Liver (tissue), 9 donors: ENCODE measurements around the gene CMIP. TPM values are rescaled to one million over a fixed set of nuclear protein-coding genes. Genes with fewer than 3 reads are reported as not detected.

ENCODE experiments used
- DNase-seq: peaks from one replicate; pipeline ENCODE4 v3.0.0-alpha.2; 2017; ENCODE audit warnings: low spot score
- H3K27ac ChIP-seq, 2 donors: one replicate each; pipeline ENCODE4 v1.7.0; 2013; ENCODE audit warnings: inconsistent platforms in 2 of 2, low read length in 2 of 2, control low read depth in 1 of 2, low read depth in 1 of 2, mild to moderate bottlenecking in 1 of 2
- H3K27me3 ChIP-seq, 4 donors: one replicate each; pipeline versions ENCODE4 v1.6.1 to v1.7.0; 2013; ENCODE audit warnings: low read length in 3 of 4, inconsistent platforms in 1 of 4, mild to moderate bottlenecking in 1 of 4, moderate library complexity in 1 of 4; ENCODE audit not compliant: control insufficient read depth in 4 of 4, insufficient read depth in 4 of 4
- H3K36me3 ChIP-seq, 4 donors: one replicate each; pipeline versions ENCODE4 v1.6.1 to v1.7.0; 2013; ENCODE audit warnings: low read length in 3 of 4, mild to moderate bottlenecking in 3 of 4, low read depth in 1 of 4, moderate library complexity in 1 of 4; ENCODE audit not compliant: control insufficient read depth in 4 of 4, insufficient read depth in 3 of 4
- H3K4me1 ChIP-seq, 4 donors: one replicate each; pipeline versions ENCODE4 v1.6.1 to v1.7.0; 2013; ENCODE audit warnings: low read length in 3 of 4, mild to moderate bottlenecking in 3 of 4, moderate library complexity in 1 of 4; ENCODE audit not compliant: control insufficient read depth in 4 of 4, insufficient read depth in 4 of 4
- H3K4me3 ChIP-seq, 3 donors: one replicate each; pipeline versions ENCODE4 v1.6.1 to v1.7.0; 2013; ENCODE audit warnings: low read length in 3 of 3, control low read depth in 1 of 3, low read depth in 1 of 3, mild to moderate bottlenecking in 1 of 3
- H3K9ac ChIP-seq, 2 donors: one replicate each; pipeline ENCODE4 v1.7.0; 2013; ENCODE audit warnings: low read length in 2 of 2, mild to moderate bottlenecking in 2 of 2, moderate library complexity in 2 of 2, control low read depth in 1 of 2, low read depth in 1 of 2
- H3K9me3 ChIP-seq, 4 donors: one replicate each; pipeline versions ENCODE4 v1.6.1 to v1.7.0; 2013; ENCODE audit warnings: low read length in 3 of 4; ENCODE audit not compliant: control insufficient read depth in 4 of 4
- EGR1 ChIP-seq, 2 donors: IDR thresholded peaks; 2 replicates each; pipeline ENCODE4 v1.6.1; 2016 to 2018; ENCODE audit warnings: antibody characterized with exemption in 2 of 2, low read depth in 2 of 2
- FOXA1 ChIP-seq: IDR thresholded peaks from 2 replicates; pipeline ENCODE4 v1.6.1; 2016; ENCODE audit warnings: antibody characterized with exemption
- GABPA ChIP-seq, 2 donors: IDR thresholded peaks in 1 of 2; conservative IDR thresholded peaks in 1 of 2; 2 replicates each; pipeline ENCODE4 v1.6.1; 2016; ENCODE audit warnings: antibody characterized with exemption in 2 of 2, mild to moderate bottlenecking in 1 of 2, moderate library complexity in 1 of 2
- RAD21 ChIP-seq, 2 donors: IDR thresholded peaks; 2 replicates each; pipeline ENCODE4 v1.6.1; 2016; ENCODE audit warnings: antibody characterized with exemption in 2 of 2, mild to moderate bottlenecking in 2 of 2
- RXRA ChIP-seq, 2 donors: IDR thresholded peaks; 2 replicates each; pipeline ENCODE4 v1.6.1; 2017 to 2018; ENCODE audit warnings: antibody characterized with exemption in 2 of 2, mild to moderate bottlenecking in 1 of 2
- WGBS: extraction: QIAGEN DNeasy Blood & Tissue Kit; methylation state at CpG from one replicate; pipeline ENCODE4 v1.1.7; 2013; 5-methylcytosine and 5-hydroxymethylcytosine counted together
- polyA plus RNA-seq, 2 donors: library from polyadenylated mRNA; stranded (reverse) in 1 of 2; unstranded in 1 of 2; fragments of 200-250 nt in 1 of 2; fragments of >200 nt in 1 of 2; fragmentation: Nextera tagmentation in 1 of 2; extraction: Ambion mirVana in 1 of 2; gene quantifications; one replicate each; pipeline versions ENCODE4 v1.2.1 to v1.2.3, GENCODE V29; 2013 to 2015
- total RNA-seq, 2 donors: library from RNA; depleted of rRNA; stranded (reverse); fragments of >200 nt; gene quantifications; one replicate each; pipeline ENCODE4 v1.2.3, GENCODE V29; 2014
- TF ChIP-seq, protein P1 (sequence below): IDR thresholded peaks from 2 replicates; pipeline ENCODE4 v1.6.1; 2016; ENCODE audit warnings: antibody characterized with exemption, mild to moderate bottlenecking
- TF ChIP-seq, protein P2 (sequence below): IDR thresholded peaks from 2 replicates; pipeline ENCODE4 v1.6.1; 2016; ENCODE audit warnings: antibody characterized with exemption
- TF ChIP-seq, protein P3 (sequence below): IDR thresholded peaks from 2 replicates; pipeline ENCODE4 v1.6.1; 2016; ENCODE audit warnings: antibody characterized with exemption
- TF ChIP-seq, protein P4 (sequence below): fragments of 150-350 bp; IDR thresholded peaks from 2 replicates; pipeline ENCODE4 v1.5.1; 2017; ENCODE audit warnings: improper control_type of control experiment, low read depth, low read length; ENCODE audit not compliant: missing input control
- donor health status: healthy.
- donor health status: healthy.
- donor health status: healthy.
- donor health status: healthy.
- donor health status: healthy.

The CMIP gene
- total and polyA plus RNA-seq, 4 donors: 1.7 to 15.6 (median 10.1) TPM

DNA sequence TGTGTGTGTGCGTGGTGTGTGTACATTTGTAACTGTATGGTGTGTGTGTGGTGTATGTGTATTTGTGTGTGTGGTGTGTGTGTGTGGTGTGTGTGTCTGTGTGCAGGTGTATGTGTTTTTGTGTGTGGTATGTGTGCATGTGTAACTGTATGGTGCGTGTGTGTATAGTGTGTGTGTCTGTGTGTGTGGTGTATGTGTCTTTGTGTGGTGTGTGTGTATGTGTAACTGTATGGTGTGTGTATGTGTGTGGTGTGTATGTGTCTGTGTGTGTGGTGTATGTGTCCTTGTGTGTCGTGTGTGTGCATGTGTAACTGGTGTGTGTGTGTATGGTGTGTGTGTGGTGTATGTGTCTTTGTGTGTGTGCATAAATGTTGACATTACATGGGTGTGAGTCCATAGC is 170.8 kb downstream of the CMIP start:
- Histone ChIP-seq H3K36me3 (peaks cover 0 to 6% (median 1%) of the 10 kb centered on the region in 4 donors), H3K27me3 (no peaks in the 10 kb centered on the region), H3K9me3 (no peaks in the 10 kb centered on the region), H3K27ac (no peak overlapping the region), H3K4me3 (no peak overlapping the region), H3K4me1 (peaks cover 0 to 5% (median 2%) of the 10 kb centered on the region in 4 donors), H3K9ac (no peak overlapping the region)
- no peak for DNase-seq
- TF ChIP-seq, protein P1, sequence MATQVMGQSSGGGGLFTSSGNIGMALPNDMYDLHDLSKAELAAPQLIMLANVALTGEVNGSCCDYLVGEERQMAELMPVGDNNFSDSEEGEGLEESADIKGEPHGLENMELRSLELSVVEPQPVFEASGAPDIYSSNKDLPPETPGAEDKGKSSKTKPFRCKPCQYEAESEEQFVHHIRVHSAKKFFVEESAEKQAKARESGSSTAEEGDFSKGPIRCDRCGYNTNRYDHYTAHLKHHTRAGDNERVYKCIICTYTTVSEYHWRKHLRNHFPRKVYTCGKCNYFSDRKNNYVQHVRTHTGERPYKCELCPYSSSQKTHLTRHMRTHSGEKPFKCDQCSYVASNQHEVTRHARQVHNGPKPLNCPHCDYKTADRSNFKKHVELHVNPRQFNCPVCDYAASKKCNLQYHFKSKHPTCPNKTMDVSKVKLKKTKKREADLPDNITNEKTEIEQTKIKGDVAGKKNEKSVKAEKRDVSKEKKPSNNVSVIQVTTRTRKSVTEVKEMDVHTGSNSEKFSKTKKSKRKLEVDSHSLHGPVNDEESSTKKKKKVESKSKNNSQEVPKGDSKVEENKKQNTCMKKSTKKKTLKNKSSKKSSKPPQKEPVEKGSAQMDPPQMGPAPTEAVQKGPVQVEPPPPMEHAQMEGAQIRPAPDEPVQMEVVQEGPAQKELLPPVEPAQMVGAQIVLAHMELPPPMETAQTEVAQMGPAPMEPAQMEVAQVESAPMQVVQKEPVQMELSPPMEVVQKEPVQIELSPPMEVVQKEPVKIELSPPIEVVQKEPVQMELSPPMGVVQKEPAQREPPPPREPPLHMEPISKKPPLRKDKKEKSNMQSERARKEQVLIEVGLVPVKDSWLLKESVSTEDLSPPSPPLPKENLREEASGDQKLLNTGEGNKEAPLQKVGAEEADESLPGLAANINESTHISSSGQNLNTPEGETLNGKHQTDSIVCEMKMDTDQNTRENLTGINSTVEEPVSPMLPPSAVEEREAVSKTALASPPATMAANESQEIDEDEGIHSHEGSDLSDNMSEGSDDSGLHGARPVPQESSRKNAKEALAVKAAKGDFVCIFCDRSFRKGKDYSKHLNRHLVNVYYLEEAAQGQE: no peak
- TF ChIP-seq, protein P2, sequence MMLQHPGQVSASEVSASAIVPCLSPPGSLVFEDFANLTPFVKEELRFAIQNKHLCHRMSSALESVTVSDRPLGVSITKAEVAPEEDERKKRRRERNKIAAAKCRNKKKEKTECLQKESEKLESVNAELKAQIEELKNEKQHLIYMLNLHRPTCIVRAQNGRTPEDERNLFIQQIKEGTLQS: no peak
- no peak for TF ChIP-seq RXRA (IDR thresholded peaks at IDR 0.05)
- no peak for TF ChIP-seq EGR1 (IDR thresholded peaks at IDR 0.05; ENCODE audit: low read depth in 2 of 2)
- TF ChIP-seq, protein P3, sequence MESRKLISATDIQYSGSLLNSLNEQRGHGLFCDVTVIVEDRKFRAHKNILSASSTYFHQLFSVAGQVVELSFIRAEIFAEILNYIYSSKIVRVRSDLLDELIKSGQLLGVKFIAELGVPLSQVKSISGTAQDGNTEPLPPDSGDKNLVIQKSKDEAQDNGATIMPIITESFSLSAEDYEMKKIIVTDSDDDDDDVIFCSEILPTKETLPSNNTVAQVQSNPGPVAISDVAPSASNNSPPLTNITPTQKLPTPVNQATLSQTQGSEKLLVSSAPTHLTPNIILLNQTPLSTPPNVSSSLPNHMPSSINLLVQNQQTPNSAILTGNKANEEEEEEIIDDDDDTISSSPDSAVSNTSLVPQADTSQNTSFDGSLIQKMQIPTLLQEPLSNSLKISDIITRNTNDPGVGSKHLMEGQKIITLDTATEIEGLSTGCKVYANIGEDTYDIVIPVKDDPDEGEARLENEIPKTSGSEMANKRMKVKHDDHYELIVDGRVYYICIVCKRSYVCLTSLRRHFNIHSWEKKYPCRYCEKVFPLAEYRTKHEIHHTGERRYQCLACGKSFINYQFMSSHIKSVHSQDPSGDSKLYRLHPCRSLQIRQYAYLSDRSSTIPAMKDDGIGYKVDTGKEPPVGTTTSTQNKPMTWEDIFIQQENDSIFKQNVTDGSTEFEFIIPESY: no peak
- TF ChIP-seq GABPA (IDR thresholded peaks at IDR 0.05 in 1 of 2, conservative IDR thresholded peaks at IDR 0.05 in 1 of 2): no peak
- TF ChIP-seq, protein P4, sequence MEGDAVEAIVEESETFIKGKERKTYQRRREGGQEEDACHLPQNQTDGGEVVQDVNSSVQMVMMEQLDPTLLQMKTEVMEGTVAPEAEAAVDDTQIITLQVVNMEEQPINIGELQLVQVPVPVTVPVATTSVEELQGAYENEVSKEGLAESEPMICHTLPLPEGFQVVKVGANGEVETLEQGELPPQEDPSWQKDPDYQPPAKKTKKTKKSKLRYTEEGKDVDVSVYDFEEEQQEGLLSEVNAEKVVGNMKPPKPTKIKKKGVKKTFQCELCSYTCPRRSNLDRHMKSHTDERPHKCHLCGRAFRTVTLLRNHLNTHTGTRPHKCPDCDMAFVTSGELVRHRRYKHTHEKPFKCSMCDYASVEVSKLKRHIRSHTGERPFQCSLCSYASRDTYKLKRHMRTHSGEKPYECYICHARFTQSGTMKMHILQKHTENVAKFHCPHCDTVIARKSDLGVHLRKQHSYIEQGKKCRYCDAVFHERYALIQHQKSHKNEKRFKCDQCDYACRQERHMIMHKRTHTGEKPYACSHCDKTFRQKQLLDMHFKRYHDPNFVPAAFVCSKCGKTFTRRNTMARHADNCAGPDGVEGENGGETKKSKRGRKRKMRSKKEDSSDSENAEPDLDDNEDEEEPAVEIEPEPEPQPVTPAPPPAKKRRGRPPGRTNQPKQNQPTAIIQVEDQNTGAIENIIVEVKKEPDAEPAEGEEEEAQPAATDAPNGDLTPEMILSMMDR: no peak
- WGBS: 97% methylated on average over 3 of the region's 3 CpGs

DNA sequence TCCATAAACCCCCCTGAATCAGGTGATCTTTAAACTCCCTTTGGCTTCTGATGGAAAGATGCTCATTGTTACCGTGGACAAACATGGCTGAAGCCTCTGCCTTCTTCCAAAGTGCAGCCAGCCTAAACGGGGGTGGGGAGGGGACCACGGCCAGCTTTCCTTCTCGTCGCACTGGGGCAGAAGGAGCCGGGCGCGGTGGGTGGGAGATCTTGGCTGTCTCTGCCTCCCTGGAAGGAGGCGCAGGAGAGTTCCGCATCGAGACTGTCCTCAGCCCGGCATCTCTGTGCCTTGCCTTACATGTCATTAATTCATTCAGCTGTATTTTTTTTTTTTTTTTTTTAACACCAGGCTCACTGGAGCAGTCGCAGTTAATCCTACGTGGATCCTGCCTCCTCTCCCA is 171.2 kb downstream of the CMIP start:
- Histone ChIP-seq H3K27ac (no peak overlapping the region), H3K36me3 (peaks cover 0 to 6% (median 3%) of the 10 kb centered on the region in 4 donors), H3K9me3 (no peaks in the 10 kb centered on the region), H3K27me3 (no peaks in the 10 kb centered on the region), H3K9ac (no peak overlapping the region), H3K4me3 (no peak overlapping the region), H3K4me1 (peaks cover 0 to 5% (median 2%) of the 10 kb centered on the region in 4 donors)
- TF ChIP-seq EGR1 (IDR thresholded peaks at IDR 0.05; ENCODE audit: low read depth in 2 of 2) (no peak), RXRA (IDR thresholded peaks at IDR 0.05) (no peak), RAD21 (IDR thresholded peaks at IDR 0.05) (no peak), FOXA1 (no peak)
- TF ChIP-seq, protein P2: no peak
- no peak for DNase-seq
- WGBS: 92% methylated on average over 14 of the region's 14 CpGs
